GM12801 (cell line): ENCODE results near the gene PLEKHF1.

Source experiments
- CTCF ChIP-seq: IDR thresholded peaks from one replicate; pipeline ENCODE4 v1.5.1; 2011; ENCODE audit warnings: control low read depth; ENCODE audit not compliant: insufficient read length; ENCODE audit errors: extremely low read depth

Gene PLEKHF1

GRCh38 chr19:29724746-29725145 lies 59.5 kb downstream of the PLEKHF1 start:
- TF ChIP-seq CTCF: no peak
